Ammon's horn (tissue), 1 donor: ENCODE results near the gene NELL2.
"Not testable (repeated sequence)": the region's sequence is repeated elsewhere in the genome, so short reads cannot be mapped to it uniquely, and the experiment has no call there.

Experiments used
- DNase-seq: peaks from one replicate; pipeline ENCODE4 v3.0.0-alpha.2; 2016; ENCODE audit warnings: low spot score

Gene NELL2

DNA sequence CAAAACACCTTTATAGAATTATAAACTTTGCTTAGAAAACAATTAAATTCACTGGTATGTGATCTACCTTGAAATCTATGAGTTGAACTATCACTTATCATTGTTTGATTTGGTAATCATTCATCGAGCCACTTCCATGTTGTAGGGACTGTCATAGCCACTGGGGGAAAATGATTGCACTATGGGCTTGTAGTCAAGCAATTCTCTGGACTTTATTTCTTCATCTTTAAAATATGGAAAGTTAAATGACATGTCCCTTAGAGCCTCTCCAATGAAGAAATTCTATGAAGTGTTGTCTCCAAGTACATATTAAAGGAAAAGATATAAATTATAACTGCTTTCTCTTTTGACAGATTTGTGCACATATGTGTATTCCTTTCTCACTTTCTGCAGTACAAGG, 97.3 kb downstream of the NELL2 start:
- DNase-seq = no peak

- DNase-seq = no peak
These were observed 99.1 kb downstream of the NELL2 start for GRCh38 chr12:44777044-44777443.

DNA sequence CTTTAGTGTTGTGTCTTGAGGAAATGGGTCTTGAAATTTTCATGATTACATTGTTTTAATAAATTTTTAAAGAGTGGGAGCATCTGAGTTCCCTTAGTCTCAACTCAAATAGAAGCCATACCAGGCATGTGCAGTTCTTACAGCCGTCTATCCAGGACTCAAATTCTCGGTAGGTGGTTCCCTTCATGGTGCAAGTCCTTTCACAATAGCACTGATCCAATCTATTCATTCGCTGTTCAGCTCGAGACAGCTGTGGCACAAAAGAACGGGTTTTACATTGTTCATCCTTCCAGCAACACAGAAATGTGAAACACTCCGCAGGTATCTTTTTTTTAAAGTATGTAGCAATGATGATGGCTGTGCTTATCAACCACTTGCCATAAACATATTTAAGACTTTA, 100.2 kb downstream of the NELL2 start:
- no peak for DNase-seq

DNA sequence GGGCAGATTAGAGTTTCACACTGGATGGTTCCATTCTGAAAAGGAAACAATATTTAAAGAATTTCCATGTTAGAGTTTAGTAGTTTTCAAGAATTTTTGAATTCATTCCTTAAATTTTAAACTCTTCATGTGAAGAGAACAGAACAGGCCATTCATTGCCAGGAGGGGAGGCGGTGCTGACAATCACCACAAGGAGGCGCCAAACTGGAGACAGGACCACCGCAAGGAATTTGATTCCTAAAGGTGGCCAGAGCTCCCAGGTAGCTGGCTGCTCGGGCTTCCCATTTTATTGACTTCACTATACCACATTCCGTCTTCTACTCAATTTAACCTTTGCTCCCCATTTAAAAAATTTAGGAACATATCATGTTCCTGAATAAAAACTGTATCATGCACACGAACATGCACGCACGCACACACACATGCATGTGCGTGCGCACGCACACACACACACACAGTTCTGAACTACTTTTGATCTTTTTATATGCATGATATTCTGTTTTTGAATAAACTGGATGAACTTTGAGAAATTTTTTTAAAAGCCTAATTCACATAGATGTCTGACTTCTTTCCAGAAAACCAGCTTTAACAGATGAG, 101.2 kb downstream of the NELL2 start:
- DNase-seq = no peak

- no peak for DNase-seq
These were observed 104.6 kb downstream of the NELL2 start for GRCh38 chr12:44771485-44772021.

DNA sequence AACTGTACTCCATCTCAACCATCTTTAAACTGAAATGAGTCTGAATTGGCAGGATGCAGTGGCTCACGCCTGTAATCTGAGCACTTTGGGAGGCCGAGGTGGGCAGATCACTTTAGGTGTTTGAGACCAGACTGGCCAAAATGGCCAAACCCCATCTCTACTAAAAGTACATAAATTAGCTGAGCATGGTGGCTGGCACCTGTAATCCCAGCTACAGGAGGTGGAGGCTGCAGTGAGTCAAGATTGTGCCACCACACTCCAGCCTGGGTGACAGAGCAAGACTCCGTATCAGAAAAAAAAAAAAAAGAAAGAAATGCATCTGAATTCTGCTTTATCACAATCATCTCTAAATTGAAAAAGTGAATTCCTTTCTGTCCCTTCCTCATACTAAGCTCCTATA, 110.3 kb downstream of the NELL2 start:
- DNase-seq = no peak

DNA sequence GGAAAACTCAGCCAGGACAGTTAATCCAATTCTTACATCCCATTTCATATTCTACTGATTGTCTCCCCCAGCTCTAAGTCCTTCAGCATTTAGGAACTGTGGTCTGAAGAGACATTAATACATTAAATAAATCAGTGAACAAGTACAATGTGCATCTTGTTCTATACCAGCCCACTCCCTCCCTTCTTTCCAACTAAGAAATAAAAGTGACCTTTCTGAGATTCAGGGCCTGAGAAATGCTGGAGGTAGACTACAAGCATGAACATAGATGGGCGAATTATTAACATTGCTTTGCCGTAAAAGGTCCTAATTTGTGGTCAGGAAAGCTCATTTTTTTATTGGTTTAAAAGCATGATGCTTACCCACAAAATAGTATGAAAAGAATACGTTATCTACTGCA, 113.1 kb downstream of the NELL2 start:
- DNase-seq = no peak

DNA sequence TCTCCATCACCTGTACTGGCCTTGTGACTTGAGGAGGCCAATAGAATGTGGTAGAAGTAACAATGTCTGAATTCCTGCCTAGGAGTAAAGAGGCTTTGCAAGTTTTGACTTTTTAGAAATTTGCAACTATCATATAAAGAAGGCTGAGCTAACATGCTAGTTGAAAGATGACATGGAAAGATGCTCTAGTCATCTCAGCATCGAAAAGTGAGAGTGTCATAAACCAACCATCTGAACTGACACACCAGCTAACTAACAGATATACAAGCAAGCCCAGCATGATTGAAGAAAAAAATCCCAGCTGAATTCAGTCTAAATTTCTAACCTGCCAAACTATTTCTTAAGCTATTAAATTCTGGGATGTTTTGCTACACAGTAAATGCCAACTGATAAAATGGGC, 116.8 kb downstream of the NELL2 start:
- no peak for DNase-seq

- no peak for DNase-seq
These were observed 125.6 kb downstream of the NELL2 start for GRCh38 chr12:44750468-44750867.

DNA sequence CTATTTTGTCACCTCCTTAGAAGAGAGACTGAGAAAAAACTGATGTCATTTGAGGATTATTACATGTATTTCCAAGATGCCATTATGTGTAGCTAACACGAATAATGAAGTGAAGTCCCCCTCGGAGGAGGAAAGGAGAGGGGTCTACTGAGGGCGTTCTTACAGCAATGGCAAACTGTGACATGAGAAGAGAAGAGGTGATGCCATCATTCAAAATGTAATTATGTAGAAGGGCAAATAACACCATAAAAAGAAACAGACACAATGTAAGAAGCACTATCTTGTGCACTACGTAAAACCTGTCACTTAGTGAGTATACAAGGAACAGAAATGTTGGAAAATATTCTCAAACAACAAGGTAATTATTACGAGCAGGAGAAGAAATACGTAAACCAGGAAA, 126.5 kb downstream of the NELL2 start:
- no peak for DNase-seq

- no peak for DNase-seq
These were observed 127.1 kb downstream of the NELL2 start for GRCh38 chr12:44748950-44749468.

DNA sequence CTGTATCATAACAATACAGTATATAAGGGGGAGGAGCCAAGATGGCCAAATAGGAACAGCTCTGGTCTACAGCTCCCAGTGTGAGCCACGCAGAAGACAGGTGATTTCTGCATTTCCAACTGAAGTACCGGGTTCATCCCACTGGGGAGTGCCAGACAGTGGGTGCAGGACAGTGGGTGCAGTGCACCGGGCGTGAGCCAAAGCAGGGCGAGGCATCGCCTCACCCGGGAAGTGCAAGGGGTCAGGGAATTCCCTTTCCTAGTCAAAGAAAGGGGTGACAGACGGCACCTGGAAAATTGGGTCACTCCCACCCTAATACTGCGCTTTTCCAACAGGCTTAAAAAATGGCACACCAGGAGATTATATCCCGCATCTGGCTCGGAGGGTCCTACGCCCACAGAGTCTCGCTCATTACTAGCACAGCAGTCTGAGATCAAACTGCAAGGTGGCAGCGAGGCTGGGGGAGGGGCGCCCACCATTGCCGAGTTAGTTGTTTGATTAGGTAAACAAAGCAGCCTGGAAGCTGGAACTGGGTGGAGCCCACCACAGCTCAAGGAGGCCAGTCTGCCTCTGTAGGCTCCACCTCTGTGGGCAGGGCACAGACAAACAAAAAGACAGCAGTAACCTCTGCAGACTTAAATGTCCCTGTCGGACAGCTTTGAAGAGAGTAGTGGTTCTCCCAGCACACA, 134.7 kb downstream of the NELL2 start:
- not testable (repeated sequence) for DNase-seq

GRCh38 chr12:44738051-44738450, 138.1 kb downstream of the NELL2 start:
- DNase-seq = no peak

DNA sequence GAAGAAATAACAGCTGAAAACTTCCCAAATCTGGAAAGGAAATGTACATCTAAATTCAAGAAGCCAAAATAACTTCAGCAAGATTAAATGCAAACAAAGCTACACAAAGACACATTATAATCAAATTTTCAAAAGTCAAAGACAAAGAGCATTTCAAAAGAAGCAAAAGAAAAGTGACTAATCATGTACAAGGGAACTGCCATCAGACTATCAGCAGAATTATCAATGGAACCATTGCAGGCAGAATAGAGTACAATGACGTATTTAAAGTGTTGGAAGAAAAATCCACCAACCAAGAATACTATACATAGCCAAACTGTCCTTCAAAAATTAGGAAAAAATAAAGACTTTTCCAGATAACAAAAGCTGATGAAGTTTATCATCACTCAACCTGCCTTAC, 147.5 kb downstream of the NELL2 start:
- no peak for DNase-seq

DNA sequence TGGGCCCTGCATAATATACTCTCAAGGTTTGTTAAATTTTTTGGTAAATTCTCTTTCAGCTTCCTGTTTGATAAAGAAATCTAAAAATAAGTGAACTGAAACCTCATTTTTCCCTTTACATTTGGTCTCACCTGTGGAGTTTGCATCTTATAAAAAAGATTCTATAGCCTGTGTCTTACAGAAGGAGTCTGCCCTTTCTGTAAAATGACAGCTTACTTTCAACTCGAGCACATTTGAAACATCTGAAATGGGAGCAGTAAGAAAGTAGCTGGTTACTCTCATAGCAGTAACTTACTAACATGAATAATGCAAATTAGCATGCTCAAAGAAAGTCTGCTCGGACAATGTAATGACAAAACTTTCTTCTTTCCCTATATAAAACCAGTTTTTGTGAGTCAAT, 155.8 kb downstream of the NELL2 start:
- no peak for DNase-seq

DNA sequence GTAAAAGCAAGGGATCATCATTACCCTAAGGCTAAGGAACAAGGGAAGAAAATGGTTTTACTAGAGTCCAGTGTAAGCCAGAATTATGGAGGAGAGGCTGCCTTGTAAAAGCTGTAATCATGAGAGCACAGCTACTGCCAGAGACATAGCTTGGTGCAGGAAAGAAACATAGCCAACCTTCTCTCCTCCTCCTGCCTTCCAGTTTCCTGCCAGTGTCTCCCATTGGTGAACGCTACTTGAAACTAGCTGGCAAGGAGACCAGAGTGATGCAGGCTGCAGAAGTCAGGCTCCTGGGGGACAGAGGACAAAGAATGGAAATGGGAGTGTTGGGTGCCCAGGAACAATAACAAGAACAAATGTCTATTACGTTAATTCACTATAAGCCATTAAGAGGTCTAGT, 158.5 kb downstream of the NELL2 start:
- DNase-seq = no peak

- no peak for DNase-seq
These were observed 159.4 kb downstream of the NELL2 start for GRCh38 chr12:44716711-44717110.

GRCh38 chr12:44711736-44712135, 164.4 kb downstream of the NELL2 start:
- DNase-seq = no peak

- DNase-seq = no peak
These were observed 166.9 kb downstream of the NELL2 start for GRCh38 chr12:44709166-44709565.

DNA sequence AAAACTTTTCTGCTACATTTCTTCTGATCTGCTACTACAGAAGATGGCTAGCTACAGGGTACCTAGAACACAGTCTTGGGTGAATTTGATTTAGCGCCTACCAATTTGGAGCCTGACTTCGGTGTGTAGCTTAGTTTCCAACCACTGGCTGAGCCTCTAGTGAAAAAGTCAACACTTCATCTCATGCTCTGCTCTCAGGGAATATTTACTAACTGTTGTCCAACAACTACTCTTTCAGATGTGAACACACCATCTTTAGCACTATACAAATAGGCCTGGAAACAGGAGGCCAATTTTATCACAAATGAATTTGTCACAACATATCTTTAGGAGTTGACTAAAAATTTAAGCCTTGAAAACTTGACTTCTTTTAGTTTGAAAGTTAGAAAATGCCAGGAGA, 167.9 kb downstream of the NELL2 start:
- no peak for DNase-seq

DNA sequence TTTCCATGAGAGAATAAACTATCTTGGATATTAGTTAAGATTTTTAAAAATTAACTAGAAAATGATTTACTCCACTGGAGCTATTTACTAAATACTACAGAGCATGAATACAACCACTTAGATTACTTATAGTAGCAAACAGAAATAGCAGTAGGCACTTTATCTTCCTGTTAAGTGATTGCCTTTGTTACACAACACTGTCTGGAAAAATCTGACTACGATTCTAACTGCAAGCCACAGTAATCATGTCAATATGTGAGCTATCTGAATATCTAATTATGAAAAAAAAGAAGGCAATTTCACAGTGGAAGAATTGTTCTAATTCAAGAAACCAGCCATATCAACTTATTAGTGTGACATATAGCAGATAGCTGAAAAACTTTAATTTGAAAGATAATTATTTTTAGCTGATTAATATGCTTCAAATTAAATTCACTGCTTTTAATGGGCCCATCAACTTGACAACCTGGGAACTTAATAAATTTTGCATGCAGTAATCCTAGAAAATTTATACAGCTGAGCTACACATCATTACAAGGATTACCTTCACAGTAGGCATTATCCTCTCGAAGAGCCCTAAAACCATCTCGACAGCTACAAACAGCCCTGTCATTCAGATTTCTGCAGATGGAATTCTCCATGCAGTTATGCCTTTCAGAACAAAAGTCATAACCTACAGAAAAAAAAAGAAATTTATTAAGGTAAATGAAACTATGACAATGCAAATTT, 172.8 kb downstream of the NELL2 start:
- no peak for DNase-seq

- DNase-seq = no peak
These were observed 178.6 kb downstream of the NELL2 start for GRCh38 chr12:44697511-44697910.

DNA sequence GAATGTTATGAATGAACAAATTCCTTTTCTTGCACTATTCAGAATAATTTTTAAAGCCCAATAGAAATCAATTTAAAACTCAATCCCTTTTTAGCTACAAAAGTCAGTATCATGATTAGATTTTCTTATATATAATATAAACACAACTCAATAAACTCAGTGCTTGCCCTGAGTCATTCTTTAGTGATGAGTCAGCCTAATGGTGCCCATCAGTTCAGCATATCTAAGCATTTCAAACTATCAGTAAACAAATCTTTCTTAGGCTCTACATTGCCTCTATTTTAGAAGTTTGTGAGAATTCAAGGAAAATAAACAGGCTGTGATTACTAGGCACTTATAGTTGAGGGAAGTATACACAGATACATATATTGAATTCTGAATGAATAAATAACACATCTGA, 179.6 kb downstream of the NELL2 start:
- no peak for DNase-seq
